Adrenal gland (tissue), 5 donors: Measurements from ENCODE around the gene ARHGAP22.

Experiments
- CTCF ChIP-seq, 6 experiments: fragments of 450-650 bp in 4 of 6; fragments of 200-600 bp in 2 of 6; sonication (generic) in 1 of 6; IDR thresholded peaks; 1 replicate in 5 of 6; 2 replicates in 1 of 6; pipeline versions ENCODE4 v1.5.1 to v1.8.0; 2016 to 2021; ENCODE audit warnings: antibody characterized with exemption in 6 of 6, mild to moderate bottlenecking in 2 of 6, moderate library complexity in 1 of 6
- POLR2A ChIP-seq, 2 donors: fragments of 450-650 bp; IDR thresholded peaks; one replicate each; pipeline ENCODE4 v1.6.1; 2017; ENCODE audit warnings: antibody characterized with exemption in 2 of 2, mild to moderate bottlenecking in 2 of 2, moderate library complexity in 1 of 2
- donor health status: DM: no; HTN: no; CAD: no.

GRCh38 chr10:48502791-48503190, 102.1 kb downstream of the ARHGAP22 start:
- TF ChIP-seq POLR2A (IDR thresholded peaks at IDR 0.05) (no peak), CTCF (IDR thresholded peaks at IDR 0.05) (no peak)
